Fibroblast of skin of right quadriceps (primary cell): ENCODE measurements around the gene ZC3H13.

Experiments
- DNase-seq: peaks from one replicate; pipeline ENCODE4 v3.0.0-alpha.2; 2013

ZC3H13 gene

DNA sequence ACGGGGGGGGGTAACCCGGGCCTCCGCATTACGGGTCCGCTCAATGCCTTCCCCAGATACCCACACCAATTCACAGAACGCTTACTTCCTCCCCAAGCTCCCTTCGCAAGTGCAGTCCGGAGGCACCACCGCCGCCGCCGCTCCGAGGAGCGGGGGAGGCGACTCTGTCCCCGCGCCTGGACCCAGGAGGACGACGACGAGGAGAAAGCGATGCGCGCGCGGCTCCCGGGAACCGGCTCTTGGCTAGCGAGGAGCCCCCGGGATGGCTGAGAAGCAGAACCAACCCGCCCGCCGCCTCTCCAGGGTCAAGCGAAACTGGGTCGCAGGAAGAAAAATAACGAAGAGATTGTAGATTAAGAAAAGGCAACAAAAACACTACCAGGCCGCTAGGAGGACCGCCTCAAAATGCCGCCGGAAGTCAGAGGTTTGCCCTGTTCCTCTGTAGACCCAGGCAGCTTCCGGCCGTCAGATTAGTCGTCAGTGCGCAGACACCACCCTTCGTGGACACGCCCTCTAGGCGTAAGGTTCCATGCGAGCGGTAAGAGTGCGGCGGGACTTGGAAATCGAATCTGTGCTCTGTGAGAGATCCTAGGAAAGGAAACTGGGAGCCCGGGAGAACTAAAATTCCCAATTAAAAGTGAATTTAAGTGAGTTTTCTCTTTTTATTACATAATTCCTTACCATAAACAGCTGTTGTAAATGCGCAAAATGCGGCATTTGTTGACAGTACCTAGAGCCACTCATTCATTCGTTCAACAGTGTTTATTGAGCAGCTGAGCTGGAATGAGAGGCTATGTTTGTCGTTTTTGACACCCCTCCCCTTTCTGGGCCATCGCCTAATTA lies at the start of gene ZC3H13:
TSS of gene ZC3H13 (minus strand) at position 428 of the 843 bp plus-strand sequence. CDS start 7,239 bp downstream, outside the sequence.
- DNase-seq = peak; percentile 96

GRCh38 chr13:46102255-46102605 lies 49.7 kb upstream of the ZC3H13 start:
- no peak for DNase-seq

DNA sequence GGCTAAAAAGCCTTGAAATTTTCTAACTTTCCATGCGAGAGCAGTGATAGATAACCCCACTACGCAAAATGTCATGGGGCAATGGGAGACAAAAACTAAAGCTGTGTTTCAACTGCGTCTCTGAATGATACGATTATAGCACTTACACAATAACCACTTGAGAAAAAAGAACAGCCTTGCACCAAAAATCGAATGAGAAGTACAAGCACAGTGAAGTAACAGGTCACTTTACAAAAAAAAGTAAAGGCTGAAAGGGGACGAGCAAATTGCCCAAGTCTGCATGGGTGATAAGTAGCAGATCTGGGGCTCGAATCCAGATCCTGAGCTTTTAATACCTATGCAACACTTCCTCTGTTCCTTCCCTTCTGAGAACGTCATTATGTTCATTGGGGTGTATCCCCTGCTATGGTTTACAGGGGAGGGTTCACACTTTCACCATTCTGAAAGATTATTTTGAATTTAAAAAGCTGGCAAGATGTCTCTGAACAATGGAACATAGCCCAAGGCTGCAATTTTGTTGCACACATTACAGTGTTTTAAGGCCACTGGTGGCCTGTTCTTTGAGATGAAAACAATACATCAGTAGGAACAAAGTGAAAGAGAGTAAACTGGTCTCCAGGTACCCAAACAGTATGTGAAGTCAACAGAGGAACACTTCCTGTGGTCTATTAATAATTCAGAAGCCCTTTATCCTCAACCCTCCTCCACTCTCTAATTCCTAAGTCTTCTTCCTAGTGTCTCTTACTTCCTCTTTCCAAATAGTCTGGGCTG lies 49.1 kb upstream of the ZC3H13 start:
- no peak for DNase-seq

- DNase-seq = no peak
Observed at GRCh38 chr13:46101002-46101401, 48.5 kb upstream of the ZC3H13 start.

- peak; percentile 4 for DNase-seq
Observed at GRCh38 chr13:46100191-46100815, 47.8 kb upstream of the ZC3H13 start.

GRCh38 chr13:46097663-46098062 lies 45.1 kb upstream of the ZC3H13 start:
- no peak for DNase-seq

- DNase-seq = no peak
Observed at GRCh38 chr13:46097015-46097414, 44.5 kb upstream of the ZC3H13 start.

GRCh38 chr13:46094478-46094877 lies 41.9 kb upstream of the ZC3H13 start:
- DNase-seq = no peak

- no peak for DNase-seq
Observed at GRCh38 chr13:46088821-46089562, 36.4 kb upstream of the ZC3H13 start.

DNA sequence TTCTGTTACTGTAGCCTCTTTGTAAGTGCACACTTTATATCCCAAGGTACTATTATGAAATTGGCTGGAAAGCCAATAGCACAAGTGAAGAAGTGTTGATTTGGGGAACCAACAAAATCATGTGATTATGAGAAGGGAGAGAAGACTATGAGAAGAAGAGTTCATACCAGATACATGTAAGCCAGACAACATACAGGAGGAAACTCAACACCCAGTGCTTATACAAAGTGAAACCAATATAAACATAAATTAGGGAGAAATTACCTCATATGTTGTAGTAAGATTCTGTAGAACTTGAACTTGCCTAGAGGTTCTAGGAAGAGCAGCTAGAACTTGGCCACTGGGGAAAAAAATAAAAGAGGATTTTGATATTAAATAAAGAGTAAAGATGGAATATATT lies 34.9 kb upstream of the ZC3H13 start:
- DNase-seq = no peak

- DNase-seq = no peak
Observed at GRCh38 chr13:46086985-46087384, 34.4 kb upstream of the ZC3H13 start.

- DNase-seq = no peak
Observed at GRCh38 chr13:46086421-46086922, 33.9 kb upstream of the ZC3H13 start.

DNA sequence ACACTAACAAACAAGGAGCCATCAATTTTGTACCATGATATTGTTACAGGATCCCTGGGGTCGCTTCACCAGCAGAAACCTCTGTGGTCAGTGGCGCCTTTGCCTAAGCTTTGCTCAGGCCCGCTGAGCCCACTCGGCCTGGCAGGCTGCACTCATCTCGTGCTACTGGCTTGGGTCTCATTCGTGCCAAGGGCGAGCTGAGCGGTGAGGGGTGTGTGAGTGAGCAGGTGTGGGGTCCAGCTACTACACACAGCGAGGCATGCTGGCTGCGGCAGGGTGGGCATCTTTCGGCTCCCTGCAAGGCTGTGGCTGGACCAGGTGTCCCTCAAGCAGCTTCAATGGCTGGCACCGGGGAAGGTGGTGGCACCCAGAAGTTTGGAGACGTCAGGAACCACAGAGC lies 33.2 kb upstream of the ZC3H13 start:
- DNase-seq = no peak

GRCh38 chr13:46082324-46082723 lies 29.8 kb upstream of the ZC3H13 start:
- no peak for DNase-seq

GRCh38 chr13:46079770-46080169 lies 27.2 kb upstream of the ZC3H13 start:
- DNase-seq = no peak

DNA sequence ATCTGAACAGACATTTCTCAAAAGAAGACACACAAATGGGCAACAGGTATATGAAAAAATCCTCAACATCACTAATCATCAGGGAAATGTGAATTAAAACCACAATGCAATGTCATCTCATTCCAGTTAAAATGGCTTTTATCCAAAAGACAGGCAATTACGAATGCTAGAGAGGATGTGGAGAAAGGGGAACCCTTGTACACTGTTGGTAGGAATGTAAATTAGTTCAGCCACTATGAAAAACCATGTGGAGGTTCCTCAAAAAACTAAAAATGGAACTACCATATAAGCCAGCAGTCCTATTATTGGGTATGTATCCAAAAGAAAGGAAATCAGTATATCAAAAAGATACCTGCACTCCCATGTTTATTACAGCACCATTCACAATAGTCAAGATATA lies 24.7 kb upstream of the ZC3H13 start:
- DNase-seq = no peak

DNA sequence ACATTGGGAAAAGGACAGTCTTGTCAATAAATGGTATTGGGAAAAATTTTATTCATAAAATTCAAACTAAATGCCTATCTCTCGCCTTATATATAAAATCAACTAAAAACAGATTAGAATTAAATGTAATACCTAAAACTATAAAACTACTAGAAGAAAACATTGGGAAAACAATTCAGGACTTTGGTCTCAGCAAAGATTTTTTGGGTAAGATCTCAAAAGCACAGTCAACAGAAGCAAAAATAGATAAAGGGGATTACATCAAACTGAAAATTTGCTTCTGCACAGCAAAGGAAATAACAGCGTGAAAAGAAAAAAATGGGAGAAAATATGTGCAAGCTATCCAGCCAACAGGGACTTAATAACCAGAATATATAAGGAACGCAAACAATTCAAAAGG lies 24.3 kb upstream of the ZC3H13 start:
- no peak for DNase-seq

GRCh38 chr13:46075811-46076210 lies 23.3 kb upstream of the ZC3H13 start:
- DNase-seq = no peak

GRCh38 chr13:46071590-46072249 lies 19.2 kb upstream of the ZC3H13 start:
- DNase-seq = no peak

GRCh38 chr13:46063292-46063691 lies 10.7 kb upstream of the ZC3H13 start:
- no peak for DNase-seq

DNA sequence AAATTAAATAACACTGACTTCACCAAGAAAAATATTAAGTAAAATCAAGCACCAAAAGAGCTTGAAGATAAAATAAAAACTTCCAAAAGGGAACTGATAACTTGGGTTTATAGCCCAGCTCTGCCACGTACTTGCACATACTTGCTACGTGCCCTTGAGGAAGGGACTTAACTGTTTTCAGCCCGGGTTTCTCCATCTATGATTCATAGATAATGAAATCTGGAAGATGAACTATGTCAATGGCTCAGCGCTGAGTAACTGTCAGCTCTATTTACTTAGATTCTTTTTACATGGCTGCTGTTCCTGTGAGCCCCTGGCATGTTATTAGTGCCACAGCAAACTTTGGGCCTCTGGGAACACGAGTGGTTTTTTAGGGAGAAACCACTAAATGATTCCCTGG lies 9.6 kb upstream of the ZC3H13 start:
- peak; percentile 79 for DNase-seq

DNA sequence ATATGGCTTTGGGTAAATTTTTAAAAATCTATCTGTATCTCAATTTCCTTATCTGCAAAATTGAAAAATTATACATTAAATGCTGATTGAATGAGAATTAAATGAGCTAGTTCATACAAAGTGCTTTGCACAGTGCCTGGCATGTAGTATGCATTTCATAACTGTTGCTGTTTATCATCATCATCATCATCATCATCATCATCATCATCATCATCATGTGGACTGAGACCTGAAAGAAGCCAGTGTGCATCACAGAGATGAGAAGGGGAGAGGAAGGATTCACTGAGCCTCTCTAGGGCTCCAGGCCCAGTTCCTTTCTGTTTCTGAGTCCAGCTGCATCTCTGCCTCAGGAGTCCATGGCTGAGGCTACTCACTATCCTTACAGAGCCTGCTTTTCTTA lies 6.9 kb upstream of the ZC3H13 start:
- no peak for DNase-seq
